KMS-11 (cell line): ENCODE data around the gene ATP1B3.

Experiments used
- H2AFZ ChIP-seq: fragments of 200-600 bp; sonication (generic); 2 replicates; pipeline ENCODE4 v1.6.1; 2016; ENCODE audit warnings: antibody characterized with exemption, mixed run types, low read depth
- H3K27ac ChIP-seq: fragments of 200-600 bp; sonication (generic); 2 replicates; pipeline ENCODE4 v1.6.1; 2016; ENCODE audit warnings: mild to moderate bottlenecking, mixed run types
- H3K27me3 ChIP-seq: fragments of 200-600 bp; sonication (generic); 2 replicates; pipeline ENCODE4 v1.6.1; 2017; ENCODE audit warnings: mild to moderate bottlenecking, low read depth, mixed run types, moderate library complexity; ENCODE audit not compliant: insufficient read depth
- H3K36me3 ChIP-seq: fragments of 200-600 bp; sonication (generic); 2 replicates; pipeline ENCODE4 v1.6.1; 2017; ENCODE audit warnings: mild to moderate bottlenecking, mixed run types; ENCODE audit not compliant: insufficient read depth
- H3K4me1 ChIP-seq: fragments of 200-600 bp; sonication (generic); 2 replicates; pipeline ENCODE4 v1.6.1; 2016; ENCODE audit warnings: mild to moderate bottlenecking, low read depth, mixed run types; ENCODE audit not compliant: poor library complexity, severe bottlenecking
- H3K4me2 ChIP-seq: fragments of 200-600 bp; sonication (generic); 2 replicates; pipeline ENCODE4 v1.7.0; 2016; ENCODE audit warnings: mild to moderate bottlenecking, mixed run types
- H3K4me3 ChIP-seq: fragments of 200-600 bp; sonication (generic); IDR thresholded peaks from 2 replicates; pipeline ENCODE4 v1.6.1; 2017; ENCODE audit warnings: low read depth, low read length, mixed read lengths; ENCODE audit not compliant: insufficient read depth
- H3K79me2 ChIP-seq: fragments of 200-600 bp; sonication (generic); 2 replicates; pipeline ENCODE4 v1.6.1; 2016; ENCODE audit warnings: low read depth, mixed run types; ENCODE audit not compliant: insufficient read depth
- H3K9ac ChIP-seq: fragments of 200-600 bp; sonication (generic); 2 replicates; pipeline ENCODE4 v1.6.1; 2016; ENCODE audit warnings: mild to moderate bottlenecking, mixed run types
- H4K20me1 ChIP-seq: fragments of 200-600 bp; sonication (generic); 2 replicates; pipeline ENCODE4 v1.6.1; 2016; ENCODE audit warnings: mild to moderate bottlenecking, mixed run types; ENCODE audit not compliant: insufficient read depth
- CTCF ChIP-seq: fragments of 200-600 bp; sonication (generic); conservative IDR thresholded peaks from 2 replicates; pipeline ENCODE4 v1.6.1; 2017; ENCODE audit warnings: low read depth, mild to moderate bottlenecking, antibody characterized with exemption, low read length, moderate library complexity, mixed read lengths

The ATP1B3 gene

GRCh38 chr3:141834292-141834691, 42.2 kb upstream of the ATP1B3 start:
- no peaks in the 10 kb centered on the region for H3K4me1 ChIP-seq
- no peak for TF ChIP-seq CTCF
- H2AFZ ChIP-seq: no peak overlapping the region

GRCh38 chr3:141835557-141836229, 40.8 kb upstream of the ATP1B3 start:
- Histone ChIP-seq H3K4me2 (no peak overlapping the region), H3K36me3 (no peaks in the 10 kb centered on the region), H3K4me1 (no peaks in the 10 kb centered on the region), H2AFZ (no peak overlapping the region), H4K20me1 (no peaks in the 10 kb centered on the region), H3K9ac (no peak overlapping the region), H3K27me3 (no peaks in the 10 kb centered on the region), H3K79me2 (no peaks in the 10 kb centered on the region), H3K27ac (no peak overlapping the region), H3K4me3 (no peak overlapping the region)
- TF ChIP-seq CTCF: no peak

More at GRCh38 chr3:141834292-141834691, 42.2 kb upstream of the ATP1B3 start:
- Histone ChIP-seq H4K20me1 (no peaks in the 10 kb centered on the region), H3K36me3 (no peaks in the 10 kb centered on the region), H3K4me3 (no peak overlapping the region), H3K4me2 (no peak overlapping the region), H3K27me3 (no peaks in the 10 kb centered on the region), H3K79me2 (no peaks in the 10 kb centered on the region), H3K9ac (no peak overlapping the region), H3K27ac (no peak overlapping the region)

- H3K4me3 ChIP-seq: no peak overlapping the region
- H3K4me2 ChIP-seq: no peak overlapping the region
- H3K79me2 ChIP-seq: no peaks in the 10 kb centered on the region
- H4K20me1 ChIP-seq: no peaks in the 10 kb centered on the region
- no peak overlapping the region for H3K27ac ChIP-seq
- H3K9ac ChIP-seq: no peak overlapping the region
- H3K27me3 ChIP-seq: no peaks in the 10 kb centered on the region
- no peaks in the 10 kb centered on the region for H3K4me1 ChIP-seq
- no peak overlapping the region for H2AFZ ChIP-seq
- no peaks in the 10 kb centered on the region for H3K36me3 ChIP-seq
- TF ChIP-seq CTCF: no peak
These were observed 37.1 kb upstream of the ATP1B3 start for GRCh38 chr3:141839389-141839788.

- Histone ChIP-seq H3K36me3 (no peaks in the 10 kb centered on the region), H3K27me3 (no peaks in the 10 kb centered on the region), H4K20me1 (no peaks in the 10 kb centered on the region), H3K4me1 (no peaks in the 10 kb centered on the region), H3K4me2 (no peak overlapping the region), H3K9ac (no peak overlapping the region), H3K4me3 (no peak overlapping the region), H3K27ac (no peak overlapping the region), H2AFZ (no peak overlapping the region), H3K79me2 (no peaks in the 10 kb centered on the region)
- no peak for TF ChIP-seq CTCF
These were observed 35.5 kb upstream of the ATP1B3 start for GRCh38 chr3:141840737-141841544.
